CD4-positive, alpha-beta T cell (primary cell): ENCODE results near the gene GRID2. TPM values are rescaled to one million over a fixed set of nuclear protein-coding genes. Genes with fewer than 3 reads are reported as not detected.

Experiments
- ATAC-seq: fragments of 200-7000 bp; cut with Tn5 transposase; one replicate; pipeline ENCODE4 v1.10.0; 2022; ENCODE audit warnings: mild to moderate bottlenecking; ENCODE audit not compliant: poor library complexity
- CTCF ChIA-PET: fragments of 350-600 bp; sonication (Branson Sonifier 250); formaldehyde crosslinking; loops from one replicate; lab custom pipeline; 2021; ENCODE audit warnings: antibody characterized with exemption, inconsistent platforms; lab: Charles Lee
- POLR2A ChIA-PET: fragments of 350-600 bp; sonication (Branson Sonifier 250); formaldehyde crosslinking; loops from one replicate; lab custom pipeline; 2021; ENCODE audit warnings: antibody characterized with exemption, inconsistent platforms; lab: Charles Lee
- DNase-seq, 14 experiments: peaks; one replicate each; pipeline ENCODE4 v3.0.0-alpha.2; 2013 to 2020; ENCODE audit warnings: mixed read lengths in 2 of 14
- H3K27ac ChIP-seq, 2 donors: one replicate each; pipeline versions ENCODE4 v1.5.1 to v1.7.0; 2013; ENCODE audit warnings: low read length in 2 of 2, low read depth in 1 of 2, mild to moderate bottlenecking in 1 of 2
- H3K27me3 ChIP-seq, 2 experiments: 1 replicate in 1 of 2; 2 replicates in 1 of 2; pipeline versions ENCODE4 v1.6.1 to v1.7.0; 2013; ENCODE audit warnings: low read length in 2 of 2, control low read depth in 1 of 2, mild to moderate bottlenecking in 1 of 2, moderate library complexity in 1 of 2; ENCODE audit not compliant: insufficient read depth in 2 of 2, control insufficient read depth in 1 of 2
- H3K36me3 ChIP-seq: one replicate; pipeline ENCODE4 v1.6.1; 2013; ENCODE audit warnings: low read length, control low read depth; ENCODE audit not compliant: insufficient read depth
- H3K4me1 ChIP-seq: one replicate; pipeline ENCODE4 v1.6.1; 2013; ENCODE audit warnings: low read length, control low read depth; ENCODE audit not compliant: insufficient read depth
- H3K4me3 ChIP-seq: one replicate; pipeline ENCODE4 v1.5.1; 2013; ENCODE audit warnings: mild to moderate bottlenecking, low read length, moderate library complexity
- H3K9me3 ChIP-seq, 2 experiments: 1 replicate in 1 of 2; 2 replicates in 1 of 2; pipeline versions ENCODE4 v1.6.1 to v1.7.0; 2013; ENCODE audit warnings: low read length in 2 of 2, mild to moderate bottlenecking in 2 of 2, control low read depth in 1 of 2, moderate library complexity in 1 of 2; ENCODE audit not compliant: control insufficient read depth in 1 of 2, insufficient read depth in 1 of 2
- H3K27ac Mint-ChIP-seq: one replicate; pipeline ENCODE4 v1.8.0; 2020; ENCODE audit warnings: mixed read lengths
- H3K27me3 Mint-ChIP-seq: one replicate; pipeline ENCODE4 v1.8.0; 2021; ENCODE audit warnings: mixed read lengths
- H3K36me3 Mint-ChIP-seq: one replicate; pipeline ENCODE4 v1.8.0; 2021; ENCODE audit warnings: low read depth, mixed read lengths
- H3K4me1 Mint-ChIP-seq: one replicate; pipeline ENCODE4 v1.8.0; 2021; ENCODE audit warnings: low read depth, mixed read lengths
- H3K4me3 Mint-ChIP-seq: one replicate; pipeline ENCODE4 v1.8.0; 2020; ENCODE audit warnings: mild to moderate bottlenecking, mixed read lengths
- H3K9me3 Mint-ChIP-seq: one replicate; pipeline ENCODE4 v1.8.0; 2020; ENCODE audit warnings: mixed read lengths
- CTCF ChIP-seq: fragments of 200-600 bp; IDR thresholded peaks from one replicate; pipeline ENCODE4 v1.8.0; 2022; ENCODE audit warnings: antibody characterized with exemption, mild to moderate bottlenecking
- intact Hi-C, 2 experiments: fragments of 100-400 bp; cut with DNase I in 1 of 2; cut with micrococcal nuclease in 1 of 2; formaldehyde crosslinking; loops; one replicate each; pipeline versions ENCODE4 v1.15.1 to v1.9.0; 2023 to 2025; cut with DNase I, micrococcal nuclease
- total RNA-seq, 174 experiments: library from RNA in 2 of 174; stranded (reverse) in 2 of 174; gene quantifications; one replicate each; pipeline ENCODE4 v1.2.3 and lab custom pipeline; 2021 to 2026

Gene GRID2
- total RNA-seq, 2 experiments from 2014 or later: not detected

- POLR2A ChIA-PET: no interaction called here
- Histone ChIP-seq H3K9me3 (peaks cover 0 to 4% of the 10 kb centered on the region in 2 experiments), H3K27me3 (no peaks in the 10 kb centered on the region), H3K36me3 (no peaks in the 10 kb centered on the region), H3K27ac (no peak overlapping the region), H3K4me1 (no peaks in the 10 kb centered on the region), H3K4me3 (no peak overlapping the region)
- CTCF ChIA-PET: no interaction called here
- H3K4me3 Mint-ChIP-seq: no peak overlapping the region
- intact Hi-C loops: no loop called here
- H3K9me3 Mint-ChIP-seq: peaks cover 2% of the 10 kb centered on the region
- no peak overlapping the region for H3K27ac Mint-ChIP-seq
- no peaks in the 10 kb centered on the region for H3K4me1 Mint-ChIP-seq
- no peaks in the 10 kb centered on the region for H3K27me3 Mint-ChIP-seq
- ATAC-seq (no peak), DNase-seq (no peak)
- H3K36me3 Mint-ChIP-seq: no peaks in the 10 kb centered on the region
- no peak for TF ChIP-seq CTCF
These were observed 667.2 kb downstream of the GRID2 start for GRCh38 chr4:92970996-92971395.

GRCh38 chr4:92988301-92988700, 684.5 kb downstream of the GRID2 start:
- Mint-ChIP-seq H3K9me3 (peaks cover 8% of the 10 kb centered on the region), H3K27ac (no peak overlapping the region), H3K4me3 (no peak overlapping the region), H3K27me3 (no peaks in the 10 kb centered on the region), H3K36me3 (no peaks in the 10 kb centered on the region), H3K4me1 (no peaks in the 10 kb centered on the region)
- Histone ChIP-seq H3K27me3 (no peaks in the 10 kb centered on the region), H3K4me3 (no peak overlapping the region), H3K9me3 (peaks cover 0 to 5% of the 10 kb centered on the region in 2 experiments), H3K27ac (no peak overlapping the region), H3K36me3 (no peaks in the 10 kb centered on the region), H3K4me1 (no peaks in the 10 kb centered on the region)
- intact Hi-C loops: no loop called here
- no peak for ATAC-seq
- ChIA-PET CTCF (no interaction called here), POLR2A (no interaction called here)
- TF ChIP-seq CTCF: no peak
- DNase-seq: no peak

- H3K4me3 ChIP-seq: no peak overlapping the region
- ATAC-seq (no peak), DNase-seq (no peak)
- no peaks in the 10 kb centered on the region for H3K36me3 ChIP-seq
- no peaks in the 10 kb centered on the region for H3K27me3 ChIP-seq
- H3K4me1 ChIP-seq: no peaks in the 10 kb centered on the region
- peaks cover 0 to 3% of the 10 kb centered on the region in 2 experiments for H3K9me3 ChIP-seq
- Mint-ChIP-seq H3K9me3 (peaks cover 2% of the 10 kb centered on the region), H3K27me3 (no peaks in the 10 kb centered on the region), H3K4me1 (no peaks in the 10 kb centered on the region), H3K27ac (no peak overlapping the region), H3K36me3 (no peaks in the 10 kb centered on the region), H3K4me3 (no peak overlapping the region)
- no peak for TF ChIP-seq CTCF
- H3K27ac ChIP-seq: no peak overlapping the region
- intact Hi-C loops: no loop called here
- POLR2A ChIA-PET: no interaction called here
- CTCF ChIA-PET: no interaction called here
These were observed 689.0 kb downstream of the GRID2 start for GRCh38 chr4:92992758-92993157.
